HS-5 (cell line): Measurements from ENCODE around the gene GART.

Experiments used
- DNase-seq: peaks from one replicate; pipeline ENCODE4 v3.0.0-alpha.2; 2012; ENCODE audit warnings: low read depth

The GART gene

GRCh38 chr21:33552999-33553598 lies 11.2 kb upstream of the GART start:
- DNase-seq, result no peak

- no peak for DNase-seq
Measured at GRCh38 chr21:33552093-33552998, 10.4 kb upstream of the GART start.

- DNase-seq, result no peak
Measured at GRCh38 chr21:33551664-33552063, 9.7 kb upstream of the GART start.

- no peak for DNase-seq
Measured at GRCh38 chr21:33550772-33551660, 9.1 kb upstream of the GART start.

GRCh38 chr21:33549848-33550771 lies 8.2 kb upstream of the GART start:
- no peak for DNase-seq

GRCh38 chr21:33546086-33546485 lies 4.2 kb upstream of the GART start:
- no peak for DNase-seq

GRCh38 chr21:33544451-33545195 lies 2.7 kb upstream of the GART start:
- DNase-seq, result no peak

- DNase-seq, result peak; percentile 38
Measured at GRCh38 chr21:33543505-33544129, 1.7 kb upstream of the GART start.

- DNase-seq, result peak; percentile 96
Measured at GRCh38 chr21:33542640-33543504, 955 bp upstream of the GART start, which contains the start of gene SON. SON (plus strand) TSS chr21:33543038; CDS start chr21:33543093, 55 bp downstream.

GRCh38 chr21:33541105-33541711 lies 709 bp downstream of the GART start:
- no peak for DNase-seq

- DNase-seq, result no peak
Measured at GRCh38 chr21:33540711-33541104, 1.2 kb downstream of the GART start.

- peak; percentile 87 for DNase-seq
Measured at GRCh38 chr21:33539616-33540015, 2.3 kb downstream of the GART start.

- no peak for DNase-seq
Measured at GRCh38 chr21:33537212-33537611, 4.7 kb downstream of the GART start.

- no peak for DNase-seq
Measured at GRCh38 chr21:33531007-33531406, 10.9 kb downstream of the GART start.

GRCh38 chr21:33522953-33523349 lies 19.0 kb downstream of the GART start:
- no peak for DNase-seq

- no peak for DNase-seq
Measured at GRCh38 chr21:33522297-33522952, 19.5 kb downstream of the GART start.

- no peak for DNase-seq
Measured at GRCh38 chr21:33518899-33519298, 23.0 kb downstream of the GART start.

GRCh38 chr21:33514229-33514628 lies 27.7 kb downstream of the GART start:
- no peak for DNase-seq
